ENCODE results near the gene ADA. TPM values are rescaled to one million over a fixed set of nuclear protein-coding genes. Genes with fewer than 3 reads are reported as not detected.

Gene ADA
- polyA plus RNA-seq, 1 of the 3 experiments (the other 2 are of a cell fraction): 25.7 TPM

DNA sequence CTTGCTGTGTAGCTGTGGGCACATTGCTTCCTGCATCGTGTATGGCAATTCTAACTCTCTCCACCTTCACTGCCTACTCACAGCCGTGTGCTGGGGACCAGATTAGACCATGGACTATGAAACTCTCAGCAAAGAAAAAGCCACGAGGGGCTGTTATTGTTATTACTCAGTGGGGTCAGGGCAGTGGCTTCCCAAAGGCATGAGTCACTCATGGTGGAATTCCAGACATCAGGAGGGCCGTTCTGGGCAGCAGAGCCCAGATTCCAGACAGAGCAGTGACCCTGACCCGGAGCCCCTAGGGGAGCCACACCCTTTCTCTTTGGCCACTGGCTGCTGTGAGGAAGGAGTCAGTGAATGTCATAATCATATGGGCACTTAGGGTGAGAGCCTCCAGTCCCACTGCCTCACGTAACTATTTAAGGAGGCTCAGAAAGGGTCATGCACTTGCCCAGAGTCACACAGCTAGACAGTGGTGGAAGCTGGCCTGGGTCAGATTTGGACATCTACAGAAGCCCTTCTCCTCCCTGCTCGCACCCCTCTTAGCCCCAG is 41.5 kb upstream of the ADA start (continued):
- TF ChIP-seq USF2 (IDR thresholded peaks at IDR 0.05; ENCODE audit: borderline replicate concordance, low read depth, low read length) (no peak), NRF1 (IDR thresholded peaks at IDR 0.05; ENCODE audit: low read depth, low read length) (no peak), MEF2A (IDR thresholded peaks at IDR 0.05; ENCODE audit: borderline replicate concordance, low read depth) (0 out of 2 replicates have a peak, but pooled peaks have one; percentile 53), RXRA (IDR thresholded peaks at IDR 0.05; ENCODE audit: borderline replicate concordance, low read depth) (peak; percentile 99), FOXM1 (IDR thresholded peaks at IDR 0.05; ENCODE audit: low read depth) (0 out of 2 replicates have a peak, but pooled peaks have one; percentile 20), ELF1 (IDR thresholded peaks at IDR 0.05) (0 out of 2 replicates have a peak, but pooled peaks have one; percentile 25), EZH2phosphoT487 (IDR thresholded peaks at IDR 0.05; ENCODE audit: borderline replicate concordance, low read depth) (no peak), SIN3A (IDR thresholded peaks at IDR 0.05; ENCODE audit: borderline replicate concordance, low read depth, low read length) (no peak), POLR2AphosphoS5 (IDR thresholded peaks at IDR 0.05; ENCODE audit: low read depth, low read length) (peak; percentile 63; the same call in 1 of the 2 replicates), ZBTB33 (IDR thresholded peaks at IDR 0.05; ENCODE audit: borderline replicate concordance, low read depth) (peak; percentile 71; the same call in 1 of the 2 replicates), RAD21 (IDR thresholded peaks at IDR 0.05; ENCODE audit: low read length) (no peak), EP300 (IDR thresholded peaks at IDR 0.05; ENCODE audit: borderline replicate concordance in 1 of 2, low read depth in 1 of 2, low read length in 1 of 2) (peak in 1 of 2 experiments; percentile 90; a peak in 2 of 4 replicates), GATA2 (CRISPR knock-in tag; IDR thresholded peaks at IDR 0.05) (no peak), NFIC (IDR thresholded peaks at IDR 0.05; ENCODE audit: borderline replicate concordance) (peak; percentile 89), RCOR1 (IDR thresholded peaks at IDR 0.05; ENCODE audit: low read length) (no peak), SMC3 (IDR thresholded peaks at IDR 0.05; ENCODE audit: low read depth, low read length) (no peak), FOSL2 (IDR thresholded peaks at IDR 0.05; ENCODE audit: borderline replicate concordance, low read depth) (peak; percentile 96), MAX (IDR thresholded peaks at IDR 0.05; ENCODE audit: low read depth) (peak; percentile 93), JUND (IDR thresholded peaks at IDR 0.05) (peak; percentile 98)
- TF ChIP-seq, protein P1, sequence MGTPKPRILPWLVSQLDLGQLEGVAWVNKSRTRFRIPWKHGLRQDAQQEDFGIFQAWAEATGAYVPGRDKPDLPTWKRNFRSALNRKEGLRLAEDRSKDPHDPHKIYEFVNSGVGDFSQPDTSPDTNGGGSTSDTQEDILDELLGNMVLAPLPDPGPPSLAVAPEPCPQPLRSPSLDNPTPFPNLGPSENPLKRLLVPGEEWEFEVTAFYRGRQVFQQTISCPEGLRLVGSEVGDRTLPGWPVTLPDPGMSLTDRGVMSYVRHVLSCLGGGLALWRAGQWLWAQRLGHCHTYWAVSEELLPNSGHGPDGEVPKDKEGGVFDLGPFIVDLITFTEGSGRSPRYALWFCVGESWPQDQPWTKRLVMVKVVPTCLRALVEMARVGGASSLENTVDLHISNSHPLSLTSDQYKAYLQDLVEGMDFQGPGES (IDR thresholded peaks at IDR 0.05; ENCODE audit: low read depth, low read length): no peak
- TF ChIP-seq, protein P2, sequence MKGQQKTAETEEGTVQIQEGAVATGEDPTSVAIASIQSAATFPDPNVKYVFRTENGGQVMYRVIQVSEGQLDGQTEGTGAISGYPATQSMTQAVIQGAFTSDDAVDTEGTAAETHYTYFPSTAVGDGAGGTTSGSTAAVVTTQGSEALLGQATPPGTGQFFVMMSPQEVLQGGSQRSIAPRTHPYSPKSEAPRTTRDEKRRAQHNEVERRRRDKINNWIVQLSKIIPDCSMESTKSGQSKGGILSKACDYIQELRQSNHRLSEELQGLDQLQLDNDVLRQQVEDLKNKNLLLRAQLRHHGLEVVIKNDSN (IDR thresholded peaks at IDR 0.05; ENCODE audit: borderline replicate concordance, low read depth): peak; percentile 37; the same call in 1 of the 2 replicates

Measured in SK-N-SH (cell line).